Natural killer cell (primary cell): Measurements from ENCODE around the gene TBL3. TPM values are rescaled to one million over a fixed set of nuclear protein-coding genes. Genes with fewer than 3 reads are reported as not detected.
A peak's percentile ranks its signal among the peaks of the same experiment; 100 is the strongest.

ENCODE experiments used
- ATAC-seq, 3 donors: fragments of 150-1000 bp in 2 of 3; fragments of 200-7000 bp in 1 of 3; cut with Tn5 transposase; 1 replicate in 1 of 3; 2 replicates in 2 of 3; pipeline ENCODE4 v1.10.0; 2021; ENCODE audit warnings: mild to moderate bottlenecking in 2 of 3, moderate library complexity in 2 of 3
- DNase-seq, 2 donors: peaks; one replicate each; pipeline versions ENCODE4 v3.0.0 to v3.0.0-alpha.2; 2013 to 2021; ENCODE audit warnings: mixed read lengths in 1 of 2
- H3K27ac ChIP-seq: one replicate; pipeline ENCODE4 v1.5.1; 2013; ENCODE audit warnings: mild to moderate bottlenecking, low read length
- H3K27me3 ChIP-seq: one replicate; pipeline ENCODE4 v1.6.1; 2013; ENCODE audit warnings: low read length; ENCODE audit not compliant: control insufficient read depth, insufficient read depth
- H3K36me3 ChIP-seq: one replicate; pipeline ENCODE4 v1.6.1; 2013; ENCODE audit warnings: low read length; ENCODE audit not compliant: control insufficient read depth, insufficient read depth
- H3K4me1 ChIP-seq: one replicate; pipeline ENCODE4 v1.6.1; 2013; ENCODE audit warnings: low read length; ENCODE audit not compliant: control insufficient read depth, insufficient read depth
- H3K4me3 ChIP-seq: one replicate; pipeline ENCODE4 v1.5.1; 2013; ENCODE audit warnings: low read length
- H3K9me3 ChIP-seq: one replicate; pipeline ENCODE4 v1.6.1; 2013; ENCODE audit warnings: low read length; ENCODE audit not compliant: control insufficient read depth, insufficient read depth
- H3K27ac Mint-ChIP-seq, 2 donors: one replicate each; pipeline ENCODE4 v1.8.0; 2022; ENCODE audit warnings: mild to moderate bottlenecking in 2 of 2, mixed read lengths in 2 of 2, moderate library complexity in 1 of 2
- H3K27me3 Mint-ChIP-seq, 2 donors: one replicate each; pipeline ENCODE4 v1.8.0; 2022; ENCODE audit warnings: low read depth in 2 of 2, mixed read lengths in 2 of 2
- H3K36me3 Mint-ChIP-seq: one replicate; pipeline ENCODE4 v1.8.0; 2022; ENCODE audit warnings: mixed read lengths
- H3K4me1 Mint-ChIP-seq, 2 donors: one replicate each; pipeline ENCODE4 v1.8.0; 2022; ENCODE audit warnings: mixed read lengths in 2 of 2
- H3K4me3 Mint-ChIP-seq: one replicate; pipeline ENCODE4 v1.8.0; 2022; ENCODE audit warnings: mild to moderate bottlenecking, moderate library complexity, mixed read lengths
- H3K9me3 Mint-ChIP-seq, 2 donors: one replicate each; pipeline ENCODE4 v1.8.0; 2022; ENCODE audit warnings: mixed read lengths in 2 of 2
- CTCF ChIP-seq: fragments of 200-600 bp; IDR thresholded peaks from one replicate; pipeline ENCODE4 v1.8.0; 2022; ENCODE audit warnings: antibody characterized with exemption
- WGBS: methylation state at CpG from one replicate; pipeline ENCODE4 v1.1.7; 2013; ENCODE audit warnings: missing lambda C conversion rate; ENCODE audit not compliant: insufficient coverage; 5-methylcytosine and 5-hydroxymethylcytosine counted together
- intact Hi-C: fragments of 100-400 bp; cut with micrococcal nuclease; formaldehyde crosslinking; loops from one replicate; pipeline ENCODE4 v1.14.2; 2022
- total RNA-seq, 4 donors: library from RNA; stranded (reverse); fragments of 120-200 nt in 1 of 4; gene quantifications; one replicate each; pipeline versions ENCODE4 v1.2.3 to v1.2.4, GENCODE V29; 2013 to 2022

TBL3 gene
- total RNA-seq, 3 donors from 2014 or later (not counting 1 experiment from before 2014, with no cell fraction given) = 25.1 to 28.9 (median 28.1) TPM

- Mint-ChIP-seq H3K4me1 (peaks cover 4 to 5% of the 10 kb centered on the region in 2 donors), H3K36me3 (no peaks in the 10 kb centered on the region), H3K4me3 (peak within 1 kb of the TSS; percentile 63), H3K27me3 (peaks cover 0 to 12% of the 10 kb centered on the region in 2 donors), H3K27ac (peak within 1 kb of the TSS in 1 of 2 donors; percentile 72), H3K9me3 (no peaks in the 10 kb centered on the region)
- WGBS = 40% methylated on average over 6 of the region's 6 CpGs
- no peak for TF ChIP-seq CTCF
- peaks cover 31% of the 10 kb centered on the region for H3K27me3 ChIP-seq
- H3K9me3 ChIP-seq = no peaks in the 10 kb centered on the region
- no peak within 1 kb of the TSS for H3K4me3 ChIP-seq
- DNase-seq = peak in 1 of 2 donors; percentile 55
- ATAC-seq = no peak
- H3K27ac ChIP-seq = no peak within 1 kb of the TSS
- H3K4me1 ChIP-seq = peaks cover 27% of the 10 kb centered on the region
- H3K36me3 ChIP-seq = peaks cover 28% of the 10 kb centered on the region
- intact Hi-C loops = no loop called here
Measured at GRCh38 chr16:1981398-1981836, 9.6 kb downstream of the TBL3 start, which contains the start of gene NOXO1. Gene NOXO1, minus strand, starts transcription at chr16:1981469. Its CDS starts 290 bp downstream, at chr16:1981179.

GRCh38 chr16:1982013-1982433, 10.2 kb downstream of the TBL3 start:
- ATAC-seq = no peak
- 58% methylated on average over 5 of the region's 5 CpGs for WGBS
- H3K9me3 Mint-ChIP-seq = no peaks in the 10 kb centered on the region
- no peak overlapping the region for H3K27ac ChIP-seq
- H3K4me3 Mint-ChIP-seq = peak overlapping the region; percentile 63
- no peak overlapping the region for H3K4me3 ChIP-seq
- peaks cover 0 to 12% of the 10 kb centered on the region in 2 donors for H3K27me3 Mint-ChIP-seq
- peaks cover 27% of the 10 kb centered on the region for H3K4me1 ChIP-seq
- peaks cover 24% of the 10 kb centered on the region for H3K36me3 ChIP-seq
- DNase-seq = no peak
- no peaks in the 10 kb centered on the region for H3K36me3 Mint-ChIP-seq
- H3K4me1 Mint-ChIP-seq = peaks cover 4 to 11% of the 10 kb centered on the region in 2 donors
- H3K27ac Mint-ChIP-seq = peak overlapping the region in 1 of 2 donors; percentile 72
- H3K27me3 ChIP-seq = peaks cover 31% of the 10 kb centered on the region
- intact Hi-C loops = no loop called here
- H3K9me3 ChIP-seq = no peaks in the 10 kb centered on the region
- no peak for TF ChIP-seq CTCF

- Histone ChIP-seq H3K27me3 (peaks cover 31% of the 10 kb centered on the region), H3K27ac (no peak overlapping the region), H3K36me3 (peaks cover 16% of the 10 kb centered on the region), H3K4me1 (peaks cover 27% of the 10 kb centered on the region), H3K9me3 (no peaks in the 10 kb centered on the region), H3K4me3 (no peak overlapping the region)
- ATAC-seq (no peak), DNase-seq (no peak)
- no peak for TF ChIP-seq CTCF
- WGBS = 28% methylated on average over 19 of the region's 19 CpGs
- Mint-ChIP-seq H3K27me3 (peaks cover 0 to 12% of the 10 kb centered on the region in 2 donors), H3K36me3 (no peaks in the 10 kb centered on the region), H3K4me3 (peak overlapping the region; percentile 86), H3K9me3 (no peaks in the 10 kb centered on the region), H3K27ac (peak overlapping the region; percentile 26 to 72), H3K4me1 (peaks cover 4 to 12% of the 10 kb centered on the region in 2 donors)
- intact Hi-C loops = no loop called here
Measured at GRCh38 chr16:1982991-1983543, 11.2 kb downstream of the TBL3 start.
